Measurements from ENCODE around the gene PCBP3.

The PCBP3 gene

DNA sequence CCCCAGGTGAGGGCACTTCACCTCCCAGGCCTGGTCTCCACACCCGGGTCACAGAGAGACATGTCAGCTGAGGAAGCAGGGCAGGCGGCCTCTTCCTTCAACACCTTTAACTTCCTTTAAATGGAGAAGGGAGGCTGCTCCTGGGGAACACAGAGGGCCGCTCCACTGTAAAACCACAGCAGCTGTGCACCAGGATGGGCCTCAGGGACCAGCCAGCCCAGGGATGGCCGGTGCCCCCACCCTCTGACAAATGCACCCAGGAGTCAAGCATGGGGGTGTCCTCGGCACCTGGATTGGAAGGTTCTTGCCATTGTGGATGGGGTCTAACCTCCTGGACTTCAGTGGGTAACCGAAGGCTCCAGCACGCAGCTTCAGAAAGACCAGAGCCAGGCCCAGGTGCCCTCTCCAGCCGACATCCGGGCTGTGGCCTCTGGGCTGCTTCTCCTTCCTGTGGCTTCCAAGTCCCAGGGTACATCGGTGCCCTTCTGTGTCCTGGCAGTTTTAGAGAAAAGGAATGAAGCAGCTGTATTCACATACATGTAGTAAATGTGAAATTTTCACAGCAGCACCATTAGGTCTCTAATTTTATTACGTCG is 216.3 kb downstream of the PCBP3 start:
- Histone ChIP-seq H3K4me3 (replicated peaks; ENCODE audit: insufficient read depth, low read length) (no peak overlapping the region), H3K27ac (replicated peaks) (no peak overlapping the region), H3K27me3 (ENCODE audit: insufficient read depth, poor library complexity, severe bottlenecking) (peaks cover 3% of the 10 kb centered on the region)
- DNase-seq (ENCODE audit: low read depth in 1 of 2, low spot score in 1 of 2): no peak
- TF ChIP-seq, protein P1, sequence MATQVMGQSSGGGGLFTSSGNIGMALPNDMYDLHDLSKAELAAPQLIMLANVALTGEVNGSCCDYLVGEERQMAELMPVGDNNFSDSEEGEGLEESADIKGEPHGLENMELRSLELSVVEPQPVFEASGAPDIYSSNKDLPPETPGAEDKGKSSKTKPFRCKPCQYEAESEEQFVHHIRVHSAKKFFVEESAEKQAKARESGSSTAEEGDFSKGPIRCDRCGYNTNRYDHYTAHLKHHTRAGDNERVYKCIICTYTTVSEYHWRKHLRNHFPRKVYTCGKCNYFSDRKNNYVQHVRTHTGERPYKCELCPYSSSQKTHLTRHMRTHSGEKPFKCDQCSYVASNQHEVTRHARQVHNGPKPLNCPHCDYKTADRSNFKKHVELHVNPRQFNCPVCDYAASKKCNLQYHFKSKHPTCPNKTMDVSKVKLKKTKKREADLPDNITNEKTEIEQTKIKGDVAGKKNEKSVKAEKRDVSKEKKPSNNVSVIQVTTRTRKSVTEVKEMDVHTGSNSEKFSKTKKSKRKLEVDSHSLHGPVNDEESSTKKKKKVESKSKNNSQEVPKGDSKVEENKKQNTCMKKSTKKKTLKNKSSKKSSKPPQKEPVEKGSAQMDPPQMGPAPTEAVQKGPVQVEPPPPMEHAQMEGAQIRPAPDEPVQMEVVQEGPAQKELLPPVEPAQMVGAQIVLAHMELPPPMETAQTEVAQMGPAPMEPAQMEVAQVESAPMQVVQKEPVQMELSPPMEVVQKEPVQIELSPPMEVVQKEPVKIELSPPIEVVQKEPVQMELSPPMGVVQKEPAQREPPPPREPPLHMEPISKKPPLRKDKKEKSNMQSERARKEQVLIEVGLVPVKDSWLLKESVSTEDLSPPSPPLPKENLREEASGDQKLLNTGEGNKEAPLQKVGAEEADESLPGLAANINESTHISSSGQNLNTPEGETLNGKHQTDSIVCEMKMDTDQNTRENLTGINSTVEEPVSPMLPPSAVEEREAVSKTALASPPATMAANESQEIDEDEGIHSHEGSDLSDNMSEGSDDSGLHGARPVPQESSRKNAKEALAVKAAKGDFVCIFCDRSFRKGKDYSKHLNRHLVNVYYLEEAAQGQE (IDR thresholded peaks at IDR 0.05; ENCODE audit: insufficient replicate concordance, low read depth): no peak
- TF ChIP-seq SPI1 (IDR thresholded peaks at IDR 0.05; ENCODE audit: borderline replicate concordance, low read depth) (no peak), POLR2AphosphoS5 (IDR thresholded peaks at IDR 0.05; ENCODE audit: low read depth) (no peak), GABPA (IDR thresholded peaks at IDR 0.05; ENCODE audit: low read depth) (no peak)
- TF ChIP-seq, protein P2, sequence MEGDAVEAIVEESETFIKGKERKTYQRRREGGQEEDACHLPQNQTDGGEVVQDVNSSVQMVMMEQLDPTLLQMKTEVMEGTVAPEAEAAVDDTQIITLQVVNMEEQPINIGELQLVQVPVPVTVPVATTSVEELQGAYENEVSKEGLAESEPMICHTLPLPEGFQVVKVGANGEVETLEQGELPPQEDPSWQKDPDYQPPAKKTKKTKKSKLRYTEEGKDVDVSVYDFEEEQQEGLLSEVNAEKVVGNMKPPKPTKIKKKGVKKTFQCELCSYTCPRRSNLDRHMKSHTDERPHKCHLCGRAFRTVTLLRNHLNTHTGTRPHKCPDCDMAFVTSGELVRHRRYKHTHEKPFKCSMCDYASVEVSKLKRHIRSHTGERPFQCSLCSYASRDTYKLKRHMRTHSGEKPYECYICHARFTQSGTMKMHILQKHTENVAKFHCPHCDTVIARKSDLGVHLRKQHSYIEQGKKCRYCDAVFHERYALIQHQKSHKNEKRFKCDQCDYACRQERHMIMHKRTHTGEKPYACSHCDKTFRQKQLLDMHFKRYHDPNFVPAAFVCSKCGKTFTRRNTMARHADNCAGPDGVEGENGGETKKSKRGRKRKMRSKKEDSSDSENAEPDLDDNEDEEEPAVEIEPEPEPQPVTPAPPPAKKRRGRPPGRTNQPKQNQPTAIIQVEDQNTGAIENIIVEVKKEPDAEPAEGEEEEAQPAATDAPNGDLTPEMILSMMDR (IDR thresholded peaks at IDR 0.05; ENCODE audit: insufficient read depth, low read length): no peak

DNA sequence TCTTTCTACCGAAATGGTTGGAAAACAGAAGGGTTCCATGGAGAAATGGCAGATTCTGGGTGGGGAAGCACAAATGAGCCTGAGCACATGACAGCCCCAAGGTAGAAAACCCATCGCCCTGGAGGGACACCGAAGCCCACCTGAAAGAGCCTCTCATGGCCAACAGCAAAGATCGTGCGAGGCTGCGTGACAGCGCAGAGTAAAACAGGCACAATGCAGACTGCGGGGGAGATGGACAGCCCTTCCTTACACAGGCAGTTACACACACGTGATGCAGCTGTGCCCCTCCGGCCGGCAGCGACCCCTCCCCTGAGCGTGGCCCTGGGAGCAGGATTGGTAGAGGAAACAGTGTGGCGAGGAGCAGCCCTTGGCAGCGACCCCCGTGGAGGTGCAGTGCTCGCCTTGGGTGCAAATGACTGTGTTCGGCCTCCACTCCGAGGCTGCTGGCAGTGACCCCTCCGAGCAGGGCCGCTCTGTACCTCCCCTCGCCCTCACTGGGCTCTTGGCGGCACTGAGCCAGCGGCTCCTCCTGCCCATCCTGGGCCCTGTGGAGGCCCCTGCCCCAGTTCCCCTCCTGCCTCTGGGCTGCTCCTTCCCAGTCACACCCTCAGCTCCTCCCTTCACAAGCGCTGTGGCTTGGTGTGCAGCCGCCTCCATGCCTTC is 217.1 kb downstream of the PCBP3 start:
- no peak for DNase-seq (ENCODE audit: low read depth in 1 of 2, low spot score in 1 of 2)
- no peak overlapping the region for H3K27ac ChIP-seq (replicated peaks)
- H3K4me3 ChIP-seq (replicated peaks; ENCODE audit: insufficient read depth, low read length): no peak overlapping the region
- TF ChIP-seq POLR2AphosphoS5 (IDR thresholded peaks at IDR 0.05; ENCODE audit: low read depth): no peak
- TF ChIP-seq SPI1 (IDR thresholded peaks at IDR 0.05; ENCODE audit: borderline replicate concordance, low read depth): no peak
- TF ChIP-seq, protein P1 (IDR thresholded peaks at IDR 0.05; ENCODE audit: insufficient replicate concordance, low read depth): no peak
- TF ChIP-seq, protein P2 (IDR thresholded peaks at IDR 0.05; ENCODE audit: insufficient read depth, low read length): no peak
- H3K27me3 ChIP-seq (ENCODE audit: insufficient read depth, poor library complexity, severe bottlenecking): peaks cover 3% of the 10 kb centered on the region

DNA sequence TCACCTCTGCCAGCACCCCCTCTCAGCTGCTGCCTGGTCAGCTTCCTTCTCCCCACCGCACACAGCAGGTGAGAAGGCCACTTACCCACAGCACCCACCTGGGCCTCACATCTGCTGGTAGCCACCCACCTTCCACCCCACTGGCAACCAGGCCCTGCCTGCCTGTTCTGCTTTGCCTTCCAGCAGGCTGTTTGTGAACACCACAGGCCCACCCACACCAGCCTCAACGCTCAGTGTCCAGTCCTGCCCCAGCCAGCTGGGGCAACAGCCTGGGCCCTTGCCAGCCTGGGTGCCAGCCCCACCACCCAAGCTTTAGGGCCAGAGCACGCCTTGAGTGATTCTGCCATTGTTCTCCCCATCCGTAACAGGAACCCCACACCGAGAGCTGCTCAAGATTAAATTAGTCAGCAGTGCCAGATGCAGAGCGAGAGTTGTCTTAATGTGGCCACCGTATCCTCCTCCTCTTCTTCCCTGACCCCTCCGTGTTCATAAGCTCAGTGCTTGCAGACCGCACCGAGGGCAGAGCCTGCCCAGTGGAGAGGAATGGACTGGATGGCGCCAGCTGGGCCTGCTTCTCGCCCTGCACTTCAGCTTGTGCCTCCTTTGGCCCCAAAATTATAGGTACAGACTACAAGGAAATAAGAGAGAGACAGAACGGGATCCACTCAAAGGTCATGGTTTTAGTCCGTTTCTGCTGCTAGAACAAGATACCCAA is 217.8 kb downstream of the PCBP3 start:
- no peak for TF ChIP-seq POLR2AphosphoS5 (IDR thresholded peaks at IDR 0.05; ENCODE audit: low read depth)
- TF ChIP-seq, protein P2 (IDR thresholded peaks at IDR 0.05; ENCODE audit: insufficient read depth, low read length): no peak
- no peak for TF ChIP-seq GABPA (IDR thresholded peaks at IDR 0.05; ENCODE audit: low read depth)
- TF ChIP-seq, protein P1 (IDR thresholded peaks at IDR 0.05; ENCODE audit: insufficient replicate concordance, low read depth): no peak
- TF ChIP-seq SPI1 (IDR thresholded peaks at IDR 0.05; ENCODE audit: borderline replicate concordance, low read depth): no peak
- DNase-seq (ENCODE audit: low read depth in 1 of 2, low spot score in 1 of 2): no peak

More for the DNA sequence above, 217.8 kb downstream of the PCBP3 start:
- Histone ChIP-seq H3K27ac (replicated peaks) (no peak overlapping the region), H3K27me3 (ENCODE audit: insufficient read depth, poor library complexity, severe bottlenecking) (peaks cover 3% of the 10 kb centered on the region), H3K4me3 (replicated peaks; ENCODE audit: insufficient read depth, low read length) (no peak overlapping the region)
